ENCODE measurements around the gene COL5A1.
A peak's percentile ranks its signal among the peaks of the same experiment; 100 is the strongest.

COL5A1 gene

DNA sequence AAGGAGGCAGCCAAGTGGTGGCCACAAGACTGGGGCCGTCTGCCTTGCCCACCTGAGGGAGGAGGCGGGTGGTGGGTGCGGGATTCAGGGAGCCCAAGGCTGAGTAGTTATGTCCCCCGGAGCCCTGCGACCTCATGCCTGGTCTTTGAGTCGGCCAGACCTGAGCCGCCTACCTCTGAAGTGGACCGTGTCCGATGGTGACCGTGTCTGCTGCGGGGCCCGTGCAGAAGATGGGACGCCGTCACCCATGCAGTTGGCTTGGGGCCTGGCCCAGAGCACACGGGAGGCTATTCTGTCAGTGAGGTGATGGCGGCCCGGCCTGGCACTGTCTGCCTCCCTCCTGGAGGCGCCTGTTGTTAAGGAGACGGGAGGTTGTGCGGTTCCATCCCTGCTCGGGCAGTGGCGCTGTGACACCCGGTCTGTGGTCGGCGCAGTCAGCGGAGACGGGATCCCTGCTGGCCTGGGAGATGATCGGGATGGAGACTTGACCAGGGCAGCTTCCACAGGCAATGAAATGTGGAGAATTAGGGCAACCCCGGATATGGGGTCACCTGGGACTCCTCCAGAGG lies 176.5 kb downstream of the COL5A1 start:
- DNase-seq (ENCODE audit: low spot score): no peak

DNA sequence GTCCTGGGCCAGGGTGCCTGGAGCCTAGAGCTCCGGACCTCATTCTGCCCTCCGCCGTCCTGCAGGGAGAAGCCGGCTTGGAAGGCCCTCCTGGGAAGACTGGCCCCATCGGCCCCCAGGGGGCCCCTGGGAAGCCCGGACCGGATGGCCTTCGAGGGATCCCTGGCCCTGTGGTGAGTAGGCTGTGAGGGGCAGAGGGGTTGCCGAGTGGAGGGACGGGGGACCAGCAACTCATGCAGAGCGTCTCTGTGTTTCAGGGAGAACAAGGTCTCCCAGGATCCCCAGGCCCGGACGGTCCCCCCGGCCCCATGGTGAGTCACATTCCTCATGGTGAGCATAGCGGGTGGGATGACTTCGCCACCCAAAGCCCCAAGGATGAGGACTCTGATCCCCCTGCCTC lies 177.0 kb downstream of the COL5A1 start:
- no peak for DNase-seq (ENCODE audit: low spot score)

DNA sequence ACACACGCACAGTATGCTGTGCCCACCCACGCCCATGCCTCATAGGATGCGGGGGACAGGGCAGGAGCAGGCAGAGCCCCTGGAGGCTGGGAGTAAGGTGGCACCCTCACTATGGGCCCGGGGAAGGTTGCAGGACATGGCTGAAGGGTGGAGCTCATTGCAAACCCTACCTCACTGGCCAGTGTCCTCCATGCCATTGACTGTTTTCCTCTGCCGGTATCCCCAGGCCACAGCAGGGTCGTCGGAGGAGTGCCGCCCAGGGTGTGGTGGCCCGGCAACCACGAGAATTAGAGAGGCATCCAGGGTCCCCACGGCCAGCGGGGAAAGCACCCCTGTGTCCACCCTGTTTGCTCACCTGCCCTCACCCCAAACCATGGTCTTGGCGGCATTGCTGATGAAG lies 179.3 kb downstream of the COL5A1 start:
- DNase-seq (ENCODE audit: low spot score): no peak

DNA sequence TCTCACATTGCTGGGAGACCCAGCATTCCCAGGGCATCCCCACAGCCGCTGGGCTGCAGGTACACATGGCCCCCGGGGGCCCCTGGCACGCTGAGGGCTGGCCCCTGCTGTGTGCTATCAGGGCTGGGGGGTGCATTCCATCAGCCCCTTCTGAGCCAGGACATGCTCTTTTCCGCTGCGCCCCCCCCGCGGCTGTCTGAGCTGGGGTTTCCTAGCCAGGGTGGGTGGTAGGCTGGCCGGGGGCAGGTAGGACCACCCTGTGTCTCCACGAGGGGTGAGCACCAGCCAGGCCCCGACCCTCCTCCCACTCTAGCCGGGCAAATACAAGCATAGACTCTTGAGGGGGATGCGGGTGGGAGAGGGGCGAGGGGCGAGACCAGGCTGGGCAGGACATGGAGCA lies 180.9 kb downstream of the COL5A1 start:
- no peak for DNase-seq (ENCODE audit: low spot score)

DNA sequence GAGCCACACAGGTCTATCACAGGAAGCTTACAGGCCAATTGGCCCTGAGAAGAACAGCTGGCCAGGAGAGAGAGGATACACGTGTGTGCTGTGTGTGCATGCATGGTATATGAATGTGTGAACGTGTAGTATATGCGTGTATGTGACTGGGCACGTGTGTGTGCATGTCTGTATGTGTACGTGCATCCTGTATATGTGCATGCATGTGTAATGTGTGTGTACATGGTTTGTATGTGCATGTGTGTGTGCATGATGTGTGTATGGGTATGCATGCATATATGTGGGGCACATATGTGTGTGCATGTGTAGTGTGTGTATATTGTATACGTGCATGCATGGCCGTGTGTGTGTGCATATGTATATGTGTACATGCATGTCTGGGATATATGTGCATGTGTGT lies 182.0 kb downstream of the COL5A1 start:
- DNase-seq (ENCODE audit: low spot score): no peak

DNA sequence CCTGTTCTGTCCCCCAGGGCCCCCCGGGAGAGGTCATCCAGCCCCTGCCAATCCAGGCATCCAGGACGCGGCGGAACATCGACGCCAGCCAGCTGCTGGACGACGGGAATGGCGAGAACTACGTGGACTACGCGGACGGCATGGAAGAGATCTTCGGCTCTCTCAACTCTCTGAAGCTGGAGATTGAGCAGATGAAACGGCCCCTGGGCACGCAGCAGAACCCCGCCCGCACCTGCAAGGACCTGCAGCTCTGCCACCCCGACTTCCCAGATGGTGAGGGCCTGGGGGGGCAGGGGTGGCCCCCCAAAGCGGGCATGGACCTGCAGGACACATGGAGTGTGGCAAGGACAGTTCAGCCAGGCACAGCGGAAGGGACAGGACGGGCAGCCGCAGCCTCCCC lies 183.0 kb downstream of the COL5A1 start:
- no peak for DNase-seq (ENCODE audit: low spot score)

DNA sequence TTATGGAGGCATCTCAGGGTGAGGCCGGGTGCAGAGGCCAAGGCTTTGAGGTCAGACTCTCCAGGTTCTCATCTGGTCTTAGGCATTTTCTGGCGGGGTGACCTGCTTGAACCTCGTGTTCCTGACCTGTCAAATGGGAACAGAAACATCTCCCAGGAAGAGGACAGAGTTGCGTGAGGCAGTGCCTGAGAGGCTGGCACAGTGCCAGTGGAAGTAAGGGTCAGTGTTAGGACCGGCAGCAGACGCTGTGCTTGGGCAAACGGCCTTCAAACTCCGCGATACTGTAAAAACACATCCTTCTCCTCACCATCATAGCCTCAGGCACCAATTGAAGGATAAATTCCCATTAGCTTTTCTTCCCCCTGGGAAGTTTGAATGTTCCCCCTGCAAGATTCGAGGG lies 183.4 kb downstream of the COL5A1 start:
- DNase-seq (ENCODE audit: low spot score): no peak

DNA sequence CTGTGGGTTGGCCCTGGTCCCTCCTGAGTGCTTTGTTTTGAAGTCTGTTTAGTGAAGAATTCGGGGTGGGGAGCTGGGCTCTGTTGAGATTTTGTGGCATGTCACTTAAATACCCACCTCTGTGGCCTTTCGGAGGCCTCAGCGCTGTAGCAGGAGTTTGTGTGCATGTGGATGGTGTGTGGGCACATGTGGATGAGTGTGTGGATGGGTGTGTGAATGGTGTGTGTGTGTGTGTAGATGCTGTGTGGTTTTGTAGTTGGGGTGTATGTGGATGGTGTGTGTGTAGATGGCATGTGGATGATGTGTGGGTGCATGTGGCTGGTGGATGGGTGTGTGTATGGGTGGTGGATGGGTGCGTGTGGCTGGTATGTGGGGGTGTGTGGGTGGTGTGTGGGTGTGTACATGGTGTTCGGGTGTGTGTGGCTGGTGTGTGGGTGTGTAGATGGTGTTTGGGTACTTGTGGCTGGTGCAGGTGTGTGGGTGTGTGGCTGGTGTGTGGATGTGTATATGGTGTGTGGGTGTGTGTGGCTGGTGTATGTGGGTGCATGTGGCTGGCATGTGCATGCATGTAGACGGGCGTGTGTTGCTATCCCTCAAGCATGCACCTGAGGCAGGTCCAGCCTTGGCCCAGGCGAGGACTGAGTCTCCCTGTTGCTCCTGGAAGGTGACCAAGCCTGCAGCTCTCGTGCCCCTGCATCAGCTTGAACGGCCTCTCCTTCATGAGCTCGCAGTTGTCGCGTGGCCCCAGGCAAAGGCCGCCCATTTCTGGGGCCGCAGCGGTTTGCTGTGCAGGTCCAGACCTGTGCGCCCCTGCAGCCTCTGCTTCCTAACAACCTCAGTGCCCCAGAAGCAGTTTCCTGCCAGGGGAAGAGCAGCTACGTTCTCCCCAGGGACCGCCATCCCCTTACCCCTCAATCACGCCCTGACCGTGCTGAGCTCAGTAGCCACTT lies 185.0 kb downstream of the COL5A1 start:
- DNase-seq (ENCODE audit: low spot score): no peak

DNA sequence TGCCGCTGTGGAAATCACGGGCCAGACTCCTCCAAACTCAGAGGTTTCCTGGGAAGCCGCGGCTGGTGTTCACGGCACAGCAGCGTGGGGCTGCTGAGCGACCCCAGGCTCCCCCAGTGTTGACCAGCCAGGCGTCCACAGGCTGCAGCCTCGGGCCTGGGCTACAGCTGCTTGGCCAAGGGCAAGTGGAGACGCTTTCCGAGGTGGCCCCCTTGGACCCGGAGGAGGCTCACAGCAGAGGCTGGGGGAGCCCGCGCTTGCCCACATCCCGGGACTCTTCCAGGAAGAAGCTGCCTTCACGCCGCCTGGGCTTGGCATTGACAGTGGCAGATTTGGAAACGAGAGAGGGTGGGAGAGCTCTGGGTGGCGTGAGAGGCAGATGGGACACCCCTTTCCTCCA lies 186.0 kb downstream of the COL5A1 start:
- no peak for DNase-seq (ENCODE audit: low spot score)

DNA sequence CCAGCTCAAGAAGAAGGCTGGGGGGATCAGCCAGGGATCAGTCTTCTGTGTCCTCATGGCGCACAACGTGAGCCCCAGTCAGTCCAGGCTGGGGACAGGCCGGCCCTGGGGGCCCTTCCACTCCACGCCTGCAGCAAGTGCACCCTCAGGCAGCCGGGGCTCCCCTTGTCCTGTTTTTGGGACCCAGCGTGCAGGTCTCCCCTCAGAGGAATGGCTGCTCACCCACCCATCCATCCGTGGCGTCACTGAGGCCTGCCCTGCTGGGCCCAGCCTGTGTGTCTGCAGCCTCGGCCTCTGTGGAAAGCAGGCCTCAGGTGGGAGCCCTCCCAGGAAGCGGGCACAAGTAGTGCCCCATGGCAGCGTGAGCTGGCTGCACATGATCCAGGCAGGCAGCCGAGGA lies 186.4 kb downstream of the COL5A1 start:
- DNase-seq (ENCODE audit: low spot score): no peak

DNA sequence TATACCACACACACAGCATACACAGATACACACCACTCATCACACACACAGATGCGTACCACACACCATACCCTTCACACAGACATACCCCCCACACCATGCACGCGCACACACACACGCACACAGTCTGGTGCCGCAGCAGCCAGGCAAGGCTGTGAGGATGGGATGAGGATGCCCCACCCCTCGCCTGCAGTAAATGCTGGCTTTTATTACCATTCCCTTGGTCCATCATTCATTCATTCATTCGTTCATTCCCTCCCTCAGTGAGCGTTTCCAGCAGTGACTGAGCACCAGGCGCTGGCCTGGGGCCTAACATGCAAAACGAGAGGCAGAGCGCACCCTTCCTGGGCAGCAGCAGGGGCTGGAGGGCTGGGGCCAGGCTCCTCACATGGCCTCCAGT lies 187.3 kb downstream of the COL5A1 start:
- DNase-seq (ENCODE audit: low spot score): no peak

DNA sequence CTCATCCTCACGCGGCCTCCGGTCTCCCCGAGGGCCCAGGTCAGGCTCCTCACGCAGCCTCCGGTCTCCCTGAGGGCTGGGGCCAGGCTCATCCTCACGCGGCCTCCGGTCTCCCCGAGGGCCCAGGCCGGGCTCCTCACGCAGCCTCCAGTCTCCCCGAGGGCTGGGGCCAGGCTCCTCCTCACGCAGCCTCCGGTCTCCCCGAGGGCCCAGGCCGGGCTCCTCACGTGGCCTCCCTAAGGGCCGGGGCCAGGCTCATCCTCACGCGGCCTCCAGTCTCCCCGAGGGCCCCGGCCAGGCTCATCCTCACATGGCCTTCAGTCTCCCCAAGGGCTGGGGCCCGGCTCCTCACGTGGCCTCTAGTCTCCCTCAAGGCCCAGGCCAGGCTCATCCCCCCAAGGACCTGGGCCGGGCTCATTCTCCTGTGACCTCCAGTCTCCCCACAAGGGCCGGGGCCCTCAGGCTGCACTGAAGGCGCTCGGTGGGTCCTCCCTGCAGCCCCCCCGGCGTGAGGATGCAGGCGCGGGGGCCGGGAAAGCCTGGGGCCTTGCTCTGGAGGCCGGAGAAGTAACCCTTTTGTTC lies 187.8 kb downstream of the COL5A1 start:
- no peak for DNase-seq (ENCODE audit: low spot score)

DNA sequence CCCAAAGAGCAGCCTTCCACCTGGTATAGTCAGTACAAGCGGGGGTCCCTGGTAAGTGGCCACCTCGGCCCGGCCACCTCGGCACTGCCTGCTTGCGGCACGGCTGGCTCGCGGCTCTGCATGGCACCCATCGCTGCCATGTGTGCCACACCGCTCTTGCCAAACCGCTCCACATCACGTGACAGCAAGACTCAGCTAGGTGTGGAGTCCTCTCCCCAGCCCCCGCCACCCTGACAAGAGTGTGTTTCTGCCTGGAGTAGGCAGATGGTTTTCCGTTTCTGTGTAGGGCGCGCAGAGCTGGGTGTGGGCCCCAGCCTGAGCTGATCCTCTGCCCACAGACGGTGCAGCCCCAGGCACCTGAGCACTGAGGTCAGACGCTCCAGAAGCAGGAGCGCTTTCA lies 188.5 kb downstream of the COL5A1 start:
- peak; percentile 36 for DNase-seq (ENCODE audit: low spot score)

DNA sequence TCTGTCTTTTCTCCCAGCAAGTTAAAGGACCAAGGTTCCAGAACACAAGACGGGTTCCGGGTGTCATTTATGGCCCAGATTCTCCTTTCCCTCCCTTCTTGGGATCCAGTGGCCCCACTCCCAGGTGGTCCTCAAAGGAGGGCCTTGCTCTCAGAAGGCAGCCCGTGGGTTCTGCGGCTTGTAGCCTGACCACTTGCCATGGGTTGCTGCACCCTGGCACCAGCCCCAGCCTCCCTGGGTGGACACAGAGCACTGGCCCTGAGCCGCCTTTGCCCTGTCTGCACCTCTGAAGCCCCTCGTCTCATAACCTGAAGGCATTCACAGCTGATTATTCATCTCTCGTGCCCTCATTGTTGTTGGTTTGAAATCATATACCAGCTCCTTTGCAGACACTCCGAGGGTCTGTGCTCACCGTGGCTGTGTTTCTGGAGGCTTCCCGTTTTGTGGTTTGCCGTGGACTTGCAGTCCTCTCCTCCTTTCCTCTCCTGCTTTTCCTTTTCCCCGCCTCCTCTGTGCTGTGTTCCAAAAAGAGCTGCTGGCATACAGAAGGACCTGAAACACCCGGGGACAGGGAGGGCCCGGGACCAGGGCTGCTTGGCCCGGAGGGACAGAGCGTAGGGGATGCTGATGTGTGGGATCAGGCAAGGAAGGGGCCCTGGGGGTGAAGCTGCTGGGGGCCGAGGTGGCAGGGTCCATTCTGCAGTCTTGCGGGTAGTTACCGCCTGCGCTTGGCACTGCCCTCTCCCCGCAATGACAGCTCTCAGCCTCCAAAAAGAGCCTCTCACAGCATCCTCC lies 189.5 kb downstream of the COL5A1 start:
- DNase-seq (ENCODE audit: low spot score): no peak

DNA sequence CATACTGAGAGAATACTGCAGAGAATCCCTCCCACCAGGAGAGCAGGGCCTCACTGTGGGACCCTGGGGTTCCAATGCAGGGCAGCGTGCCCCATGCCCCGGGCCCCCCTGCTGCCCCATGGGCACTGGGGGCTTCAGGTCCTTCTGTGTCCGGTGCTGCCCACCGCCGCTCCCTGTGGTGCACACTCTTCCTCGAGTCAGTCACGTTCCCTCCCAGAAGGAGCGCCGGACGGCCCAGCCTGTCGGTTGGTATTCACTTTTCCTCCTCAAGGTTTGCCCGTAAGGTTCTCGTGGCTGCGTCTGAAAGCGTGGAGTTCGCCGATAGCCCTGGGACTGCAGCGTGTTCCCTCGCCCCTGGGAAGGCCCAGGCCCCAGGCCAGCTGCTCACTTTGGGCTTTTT lies 190.9 kb downstream of the COL5A1 start:
- DNase-seq (ENCODE audit: low spot score): no peak

DNA sequence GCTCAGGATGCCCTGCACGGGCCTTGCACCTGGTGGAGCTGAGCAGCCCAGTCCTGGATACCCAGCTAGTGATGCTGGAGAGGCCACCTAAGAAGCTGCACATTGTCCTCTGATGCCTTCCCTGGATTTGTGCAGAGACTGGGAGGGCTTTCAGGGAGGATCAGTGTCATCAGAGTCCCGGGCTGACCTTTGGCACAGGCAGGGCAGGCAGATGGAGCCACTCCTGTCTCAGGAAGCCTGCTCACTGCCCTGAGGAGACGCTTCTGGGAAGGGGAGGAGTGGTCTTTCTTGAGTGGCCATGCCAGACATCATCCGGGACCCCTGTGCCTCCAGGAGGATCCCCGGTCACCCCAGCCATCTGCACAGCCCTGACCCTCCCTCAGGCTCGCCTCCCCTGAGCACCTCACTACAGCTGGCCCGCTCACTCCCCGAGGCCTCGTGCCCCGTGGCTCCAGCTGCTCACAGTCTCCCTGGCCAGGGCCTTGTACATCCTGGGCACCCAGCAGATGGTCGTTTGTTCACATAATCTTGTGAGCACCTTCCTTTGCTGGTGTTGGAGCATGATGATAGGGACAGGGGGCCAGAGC lies 191.8 kb downstream of the COL5A1 start:
- DNase-seq (ENCODE audit: low spot score): no peak

DNA sequence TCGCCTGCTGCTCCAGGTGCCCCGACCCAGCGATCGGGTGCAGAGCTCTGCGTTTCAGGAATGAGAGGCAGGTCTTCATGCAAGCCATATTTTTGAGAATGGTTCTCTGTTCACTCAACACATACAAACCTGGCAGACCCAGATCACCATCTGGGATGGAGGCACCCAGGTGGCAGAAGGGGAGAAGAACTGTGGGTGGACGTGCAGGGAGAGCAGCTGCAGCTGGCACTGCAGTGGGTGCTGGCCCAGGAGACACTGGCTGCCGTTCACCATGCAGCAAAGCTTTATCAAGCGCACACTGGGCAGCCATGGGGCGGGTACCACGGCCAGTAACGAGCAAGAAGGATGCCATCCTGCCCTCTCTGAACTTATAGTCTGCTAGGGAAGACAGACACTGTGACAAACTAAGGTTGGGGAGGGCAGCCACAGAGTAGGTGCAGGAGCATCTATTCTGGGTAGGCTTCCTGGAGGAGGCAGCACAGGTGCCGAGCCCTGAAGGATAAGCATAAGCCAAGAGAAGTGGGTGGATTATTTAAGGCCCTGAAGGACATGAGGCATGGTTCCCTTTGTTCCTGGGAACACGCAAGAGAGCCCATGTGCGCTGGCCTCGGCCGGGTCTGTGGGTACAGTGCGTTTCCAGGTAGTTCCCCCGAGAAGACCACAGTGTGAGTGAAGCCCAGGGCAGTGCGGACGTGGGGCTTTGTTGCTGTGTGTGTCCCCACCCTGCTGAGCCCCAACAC lies 192.8 kb downstream of the COL5A1 start:
- DNase-seq (ENCODE audit: low spot score): no peak

DNA sequence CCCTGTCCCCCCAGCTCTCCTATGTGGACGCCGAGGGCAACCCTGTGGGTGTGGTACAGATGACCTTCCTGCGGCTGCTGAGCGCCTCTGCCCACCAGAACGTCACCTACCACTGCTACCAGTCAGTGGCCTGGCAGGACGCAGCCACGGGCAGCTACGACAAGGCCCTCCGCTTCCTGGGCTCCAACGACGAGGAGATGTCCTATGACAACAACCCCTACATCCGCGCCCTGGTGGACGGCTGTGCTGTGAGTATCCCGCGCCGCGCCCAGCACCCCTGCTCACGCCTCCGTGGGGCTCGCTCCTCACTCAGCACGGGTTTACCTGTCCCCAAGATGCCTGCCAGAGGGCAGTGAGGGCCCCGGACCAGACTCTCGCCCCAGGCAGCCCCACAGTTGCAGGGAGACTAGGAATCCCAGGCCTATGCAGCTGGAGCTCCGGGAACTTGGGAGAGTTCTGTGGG lies 193.4 kb downstream of the COL5A1 start:
- DNase-seq (ENCODE audit: low spot score): no peak

DNA sequence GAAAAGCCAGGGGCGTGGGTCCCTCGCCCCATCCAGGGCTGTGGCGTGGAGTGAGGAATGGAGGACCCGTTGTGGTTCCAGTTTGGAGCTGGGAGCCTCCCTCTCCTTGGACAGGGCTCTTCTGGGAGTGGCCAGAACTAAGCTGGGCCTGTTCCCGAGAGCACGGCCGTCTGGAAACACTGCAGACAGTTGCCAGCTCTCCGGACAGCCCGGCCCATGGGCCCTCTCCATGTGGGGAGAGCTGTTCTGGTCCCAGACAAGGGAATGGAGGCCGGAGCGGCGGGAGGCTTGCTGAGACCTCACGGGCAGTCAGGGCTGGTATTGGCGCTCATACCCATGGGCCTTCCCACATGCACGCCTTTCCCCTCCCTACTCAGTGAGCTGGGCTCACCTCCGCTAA lies 193.8 kb downstream of the COL5A1 start:
- DNase-seq (ENCODE audit: low spot score): no peak

DNA sequence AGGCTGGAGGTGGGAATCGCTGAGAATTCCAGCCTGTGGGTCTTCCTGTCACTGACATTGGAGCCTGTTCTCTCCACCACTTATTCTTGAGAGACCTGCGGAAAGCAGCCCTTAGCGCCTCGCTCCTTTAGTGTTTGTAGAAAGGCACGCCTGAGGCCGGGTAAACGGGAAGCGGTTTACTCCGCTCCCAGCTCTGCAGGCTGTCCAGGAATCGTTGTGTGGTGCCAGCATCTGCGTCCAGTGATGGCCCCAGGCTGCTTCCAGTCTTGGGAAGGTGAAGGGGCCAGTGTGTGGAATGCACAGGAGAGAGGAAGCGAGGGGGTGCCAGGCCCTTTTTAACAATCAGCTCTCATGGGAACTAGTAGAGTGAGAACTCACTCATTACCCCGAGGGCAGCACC lies 194.4 kb downstream of the COL5A1 start:
- DNase-seq (ENCODE audit: low spot score): no peak

DNA sequence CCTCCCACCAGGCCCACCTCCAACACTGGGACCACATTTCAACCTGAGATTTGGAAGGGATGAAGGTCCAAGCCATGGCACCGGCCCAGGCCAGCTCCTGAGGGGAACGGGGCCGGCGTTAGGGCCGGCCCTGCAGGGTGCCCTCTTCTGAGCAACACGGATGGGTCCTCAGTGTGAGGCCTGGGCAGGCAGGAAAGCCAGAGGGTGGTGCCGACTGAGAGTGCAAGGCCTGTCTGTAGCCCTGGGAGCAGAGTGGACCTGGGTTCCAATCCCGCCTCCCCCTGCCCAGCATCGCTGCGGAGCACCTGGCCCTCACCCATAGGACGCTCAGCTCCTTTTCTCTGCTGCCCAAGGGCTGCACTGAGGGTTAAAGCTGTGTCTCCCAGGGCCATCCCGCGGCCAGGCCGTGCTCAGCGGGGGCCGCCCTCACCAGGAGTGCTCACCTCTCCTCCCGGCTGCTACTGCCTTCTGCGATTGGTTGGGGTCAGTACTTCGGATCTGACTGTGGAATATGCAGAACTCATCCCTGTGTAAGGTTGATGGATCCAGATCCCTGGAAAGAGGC lies 194.9 kb downstream of the COL5A1 start:
- DNase-seq (ENCODE audit: low spot score): no peak
